GM18870 (cell line): ENCODE results near the gene PRR30.

Source experiments
- ATAC-seq: cut with Tn5 transposase; IDR thresholded peaks from one replicate; pipeline ENCODE4 v1.9.1; 2021; ENCODE audit warnings: moderate library complexity; ENCODE audit not compliant: unreplicated experiment

The PRR30 gene

DNA sequence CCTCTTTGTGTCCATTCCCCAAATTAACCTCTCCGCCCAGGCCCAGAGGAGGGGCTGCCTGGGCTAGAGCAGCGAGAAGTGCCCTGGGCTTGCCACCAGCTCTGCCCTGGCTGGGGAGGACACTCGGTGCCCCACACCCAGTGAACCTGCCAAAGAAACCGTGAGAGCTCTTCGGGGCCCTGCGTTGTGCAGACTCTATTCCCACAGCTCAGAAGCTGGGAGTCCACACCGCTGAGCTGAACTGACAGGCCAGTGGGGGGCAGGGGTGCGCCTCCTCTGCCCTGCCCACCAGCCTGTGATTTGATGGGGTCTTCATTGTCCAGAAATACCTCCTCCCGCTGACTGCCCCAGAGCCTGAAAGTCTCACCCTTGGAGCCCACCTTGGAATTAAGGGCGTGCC is 39.2 kb downstream of the PRR30 start:
- no peak for ATAC-seq

DNA sequence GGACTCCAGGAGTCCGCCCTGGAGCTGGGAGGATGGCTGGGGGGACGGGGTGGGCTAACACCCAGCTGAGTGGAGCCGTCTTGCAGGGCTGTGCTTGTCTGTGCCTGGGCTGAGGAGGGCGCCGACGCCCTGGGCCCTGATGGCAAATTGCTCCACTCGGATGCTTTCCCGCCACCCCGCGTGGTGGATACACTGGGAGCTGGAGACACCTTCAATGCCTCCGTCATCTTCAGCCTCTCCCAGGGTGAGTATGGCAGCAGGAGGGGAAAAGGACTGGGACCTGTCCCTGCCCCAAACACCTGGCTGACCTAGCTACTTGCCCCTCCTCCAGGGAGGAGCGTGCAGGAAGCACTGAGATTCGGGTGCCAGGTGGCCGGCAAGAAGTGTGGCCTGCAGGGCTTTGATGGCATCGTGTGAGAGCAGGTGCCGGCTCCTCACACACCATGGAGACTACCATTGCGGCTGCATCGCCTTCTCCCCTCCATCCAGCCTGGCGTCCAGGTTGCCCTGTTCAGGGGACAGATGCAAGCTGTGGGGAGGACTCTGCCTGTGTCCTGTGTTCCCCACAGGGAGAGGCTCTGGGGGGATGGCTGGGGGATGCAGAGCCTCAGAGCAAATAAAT is 39.8 kb downstream of the PRR30 start:
- ATAC-seq = no peak

DNA sequence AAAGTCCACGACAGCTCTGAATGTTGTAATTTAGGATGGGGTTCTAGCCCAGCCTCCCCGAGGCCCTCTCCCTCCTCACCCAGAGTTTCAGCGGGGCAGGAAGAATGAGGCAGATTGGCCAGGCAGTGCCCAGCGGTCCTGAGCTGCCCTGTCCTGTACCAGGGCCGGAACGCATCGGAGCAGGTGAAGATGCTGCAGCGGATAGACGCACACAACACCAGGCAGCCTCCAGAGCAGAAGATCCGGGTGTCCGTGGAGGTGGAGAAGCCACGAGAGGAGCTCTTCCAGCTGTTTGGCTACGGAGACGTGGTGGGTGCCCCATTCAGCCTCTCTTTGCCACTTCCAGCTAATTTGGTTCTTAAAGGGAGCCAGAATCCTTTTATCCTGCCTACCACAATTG is 41.9 kb downstream of the PRR30 start:
- ATAC-seq = no peak

DNA sequence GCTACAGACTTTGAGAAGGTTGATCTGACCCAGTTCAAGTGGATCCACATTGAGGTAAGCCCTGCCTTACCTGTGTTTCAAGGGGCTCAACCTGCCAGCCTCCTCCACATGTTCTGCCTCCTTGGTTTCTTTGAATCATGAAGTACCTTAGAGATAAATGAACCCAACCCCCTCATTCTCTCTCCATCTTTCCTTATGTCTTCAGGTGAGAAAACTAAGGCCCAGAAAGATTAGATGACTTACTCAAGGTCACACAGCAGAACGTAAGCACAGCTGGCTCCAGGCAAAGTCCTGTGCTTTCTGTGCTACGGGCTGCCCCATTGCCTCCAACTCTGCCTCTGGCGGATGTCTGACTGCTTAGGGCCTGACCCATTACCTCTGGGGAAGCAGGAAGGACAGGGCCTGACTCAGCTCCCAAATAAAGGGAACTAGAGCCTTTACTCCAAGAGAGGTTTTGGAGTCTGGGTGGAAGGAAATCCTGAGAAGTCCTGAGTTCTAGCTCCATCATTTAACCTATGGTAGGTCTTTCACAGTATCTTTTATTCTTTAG is 42.4 kb downstream of the PRR30 start:
- no peak for ATAC-seq

DNA sequence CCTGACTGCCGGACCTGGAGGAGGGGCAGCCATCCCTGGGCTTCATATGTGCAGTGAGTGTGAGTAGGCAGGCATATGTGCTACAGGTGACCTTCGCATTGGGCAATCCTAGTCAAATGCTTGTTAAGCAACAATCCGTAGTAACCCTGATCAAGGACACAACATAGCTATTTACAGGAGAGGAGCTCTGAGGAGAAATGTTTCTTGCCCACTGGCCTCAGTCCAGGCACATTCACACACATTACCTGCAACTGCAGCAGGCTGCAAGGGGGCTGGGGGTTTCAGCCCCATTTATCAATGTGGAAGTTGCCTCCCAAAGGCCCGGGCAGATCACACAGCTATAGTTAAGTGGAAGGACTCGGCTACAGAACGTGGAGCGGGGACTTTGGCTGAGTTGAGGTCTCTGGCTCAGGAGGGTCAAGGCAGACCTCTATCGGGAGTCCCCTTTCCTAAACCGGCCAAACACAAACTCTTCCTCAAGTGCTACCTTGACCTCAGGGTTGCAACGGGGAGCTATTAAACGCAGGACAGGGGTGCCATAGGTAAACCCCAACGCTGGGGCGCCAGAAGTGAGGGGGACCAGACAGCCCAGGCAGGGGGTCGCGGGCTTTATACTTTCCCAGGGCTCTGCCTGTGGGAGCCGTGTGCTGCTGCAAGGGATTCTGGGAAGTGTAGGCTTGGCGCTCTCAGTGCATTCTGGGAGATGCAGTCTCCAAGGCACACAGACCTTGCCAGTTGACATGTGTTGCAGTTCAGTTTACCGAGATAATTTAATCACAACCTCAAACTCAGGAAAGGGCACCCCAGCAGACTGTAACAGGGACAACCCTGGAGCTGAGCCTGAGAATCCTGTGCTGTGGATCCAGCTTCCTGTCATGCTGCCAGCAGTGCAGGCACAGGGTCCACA is 43.2 kb downstream of the PRR30 start:
- ATAC-seq = no peak

DNA sequence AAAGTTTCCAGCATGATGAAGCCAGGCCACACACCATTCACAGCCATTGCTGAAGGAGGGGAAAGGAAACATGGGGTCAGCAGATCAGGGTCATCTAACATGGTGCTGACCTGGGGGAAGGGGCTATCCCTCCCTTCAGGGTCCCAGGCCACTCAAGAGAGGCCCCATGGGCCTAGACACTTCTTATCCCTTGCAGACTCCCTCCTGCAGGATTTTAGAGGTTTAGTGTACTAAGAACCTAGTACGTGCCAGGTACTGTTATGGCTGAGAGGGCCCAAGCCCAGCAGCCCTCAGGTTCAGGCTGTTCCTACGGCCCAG is 43.8 kb downstream of the PRR30 start:
- ATAC-seq = no peak

DNA sequence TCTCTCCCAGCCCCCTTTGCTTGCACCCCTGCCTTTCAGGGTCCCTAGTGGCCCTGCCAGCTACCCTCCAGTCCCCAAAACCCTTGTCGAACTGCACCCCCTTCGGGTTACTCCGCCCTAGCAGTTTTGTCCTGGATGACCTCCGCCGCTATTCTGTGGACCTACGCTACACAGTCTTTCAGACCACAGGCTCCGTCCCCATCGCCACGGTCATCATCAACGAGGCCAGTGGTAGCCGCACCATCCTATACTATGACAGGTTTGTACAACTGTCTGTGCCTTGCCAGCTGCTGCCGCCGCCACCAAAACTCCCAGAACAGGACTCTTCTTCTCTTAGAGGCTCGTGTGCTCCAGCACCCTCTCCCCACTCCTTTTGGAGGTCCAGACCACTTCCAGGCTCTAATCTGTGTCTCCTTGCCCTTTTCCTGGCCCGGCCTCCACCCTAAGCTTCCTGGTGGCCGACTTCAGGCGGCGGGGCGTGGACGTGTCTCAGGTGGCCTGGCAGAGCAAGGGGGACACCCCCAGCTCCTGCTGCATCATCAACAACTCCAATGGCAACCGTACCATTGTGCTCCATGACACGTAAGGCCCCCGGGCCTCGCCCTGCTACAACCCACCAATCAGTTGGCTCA is 44.7 kb downstream of the PRR30 start:
- ATAC-seq = no peak

DNA sequence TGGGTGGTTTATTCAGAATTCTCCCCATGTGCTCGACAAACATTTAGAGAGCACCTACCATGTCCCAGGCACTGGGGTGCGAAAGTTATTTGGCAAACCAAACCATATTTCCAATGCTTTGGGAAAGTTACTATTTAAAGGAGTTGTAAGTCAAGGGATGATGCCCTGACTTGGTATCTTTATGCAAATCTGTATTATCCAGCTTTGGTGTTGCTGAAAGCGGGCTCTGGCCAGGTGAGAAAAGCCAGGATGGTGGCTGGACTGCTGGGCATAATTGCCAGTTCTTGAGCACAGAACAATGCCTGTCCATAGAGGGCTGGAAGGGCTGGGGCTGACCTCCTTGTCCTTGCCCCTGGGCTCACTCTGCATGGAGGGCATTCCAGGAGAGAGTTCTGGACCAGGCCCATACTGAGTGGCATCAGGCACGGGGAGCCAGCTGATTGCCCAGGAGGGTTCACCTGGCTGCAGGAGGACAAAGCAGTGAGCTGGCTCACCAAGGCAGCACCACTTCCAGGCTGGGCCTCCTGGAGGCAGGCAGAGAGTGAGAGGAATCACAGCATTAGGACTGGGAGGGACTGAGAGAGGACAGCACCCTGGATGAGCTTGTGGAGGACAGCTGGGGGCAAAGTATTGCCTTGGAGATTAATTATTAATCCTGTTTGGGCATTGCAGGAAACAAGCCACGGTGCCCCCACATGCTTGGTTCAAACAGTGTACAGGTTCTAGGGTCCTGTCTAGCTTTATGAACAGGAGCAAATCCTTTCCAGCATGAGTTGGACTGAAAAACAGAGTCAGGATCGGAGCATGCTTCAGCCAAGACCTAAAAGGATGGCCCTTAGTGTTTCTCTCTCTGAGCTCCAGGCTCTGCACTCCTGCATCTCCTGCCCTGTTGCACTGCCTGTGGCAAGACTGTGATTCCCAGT is 45.5 kb downstream of the PRR30 start:
- no peak for ATAC-seq

DNA sequence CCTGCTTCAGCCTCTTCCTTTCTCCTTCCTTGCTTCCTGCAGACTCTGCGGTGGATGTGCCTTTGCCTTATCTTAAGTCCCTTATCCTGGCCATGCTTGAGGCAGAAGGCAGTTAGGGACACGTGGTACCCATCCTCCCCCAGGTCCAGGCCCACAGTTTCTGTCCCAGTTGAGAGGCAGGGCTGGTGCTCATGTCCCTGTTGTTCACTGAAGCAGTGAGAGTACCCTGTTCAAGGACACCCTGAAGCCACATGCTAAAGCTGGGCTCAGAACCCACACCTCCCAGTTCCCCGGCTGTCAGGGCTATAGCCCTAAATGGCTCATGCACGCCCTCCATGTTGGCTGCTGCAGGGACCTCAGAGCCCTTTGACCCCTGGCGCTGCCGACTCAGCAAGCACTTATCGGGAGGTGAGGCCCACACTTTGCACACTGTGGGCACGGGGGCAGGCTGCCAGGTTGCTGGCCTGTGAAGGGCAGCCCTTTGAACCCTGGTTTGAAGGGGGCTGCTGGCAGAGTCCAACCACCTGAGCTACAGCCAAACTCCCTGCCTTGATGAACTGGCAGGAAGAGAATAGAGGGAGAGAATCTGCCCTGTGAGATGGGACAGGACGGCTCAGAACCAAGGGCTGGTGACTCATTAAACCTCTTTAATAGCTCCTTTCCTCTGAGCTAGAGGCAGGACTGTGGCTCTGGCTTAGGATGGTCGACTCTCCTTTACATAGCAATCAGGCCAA is 46.3 kb downstream of the PRR30 start:
- ATAC-seq = no peak

DNA sequence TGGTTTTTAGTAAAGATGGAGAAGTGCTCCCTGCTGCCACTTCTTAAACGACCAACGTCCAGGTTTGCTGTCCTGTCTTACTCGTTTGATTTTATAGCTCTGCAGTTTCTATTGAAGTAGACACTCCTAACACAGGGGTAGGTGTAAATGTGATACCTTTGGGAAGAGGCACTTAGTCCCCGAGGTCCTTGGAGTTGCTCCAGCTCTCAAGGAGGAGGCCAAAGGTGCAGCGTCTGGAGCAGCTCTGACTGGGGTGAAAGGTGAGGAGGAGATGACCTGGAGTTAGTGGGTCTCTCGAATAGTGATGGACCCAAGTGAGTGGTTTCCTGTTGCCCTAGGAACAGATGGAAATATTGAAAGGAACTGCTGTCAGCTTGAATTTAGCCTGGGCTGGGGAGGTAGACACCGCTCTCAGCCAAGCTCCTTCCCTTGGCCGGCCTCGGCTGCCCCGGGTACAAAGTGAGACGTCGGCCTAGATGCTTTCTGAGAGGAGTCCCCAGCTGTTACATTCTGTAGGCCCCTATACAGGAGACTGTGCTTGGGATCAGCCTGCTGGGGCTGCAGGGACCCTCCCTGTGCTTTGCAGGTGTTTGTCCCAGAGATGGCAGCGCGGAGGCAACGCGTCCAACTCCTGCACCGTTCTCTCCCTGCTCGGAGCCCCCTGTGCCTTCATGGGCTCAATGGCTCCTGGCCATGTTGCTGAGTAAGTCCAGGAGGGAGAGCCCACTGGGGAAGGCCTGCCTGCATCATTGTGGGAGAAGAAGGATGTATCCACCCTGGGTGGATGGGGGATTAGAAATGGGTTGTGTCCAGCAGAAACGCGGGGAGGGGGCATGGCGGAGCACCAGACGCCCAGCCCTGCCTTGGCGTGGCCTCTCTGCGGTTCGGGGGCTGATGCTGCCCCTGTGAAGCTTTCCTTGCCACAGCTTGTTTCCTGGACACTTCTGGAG is 47.2 kb downstream of the PRR30 start:
- ATAC-seq = no peak

DNA sequence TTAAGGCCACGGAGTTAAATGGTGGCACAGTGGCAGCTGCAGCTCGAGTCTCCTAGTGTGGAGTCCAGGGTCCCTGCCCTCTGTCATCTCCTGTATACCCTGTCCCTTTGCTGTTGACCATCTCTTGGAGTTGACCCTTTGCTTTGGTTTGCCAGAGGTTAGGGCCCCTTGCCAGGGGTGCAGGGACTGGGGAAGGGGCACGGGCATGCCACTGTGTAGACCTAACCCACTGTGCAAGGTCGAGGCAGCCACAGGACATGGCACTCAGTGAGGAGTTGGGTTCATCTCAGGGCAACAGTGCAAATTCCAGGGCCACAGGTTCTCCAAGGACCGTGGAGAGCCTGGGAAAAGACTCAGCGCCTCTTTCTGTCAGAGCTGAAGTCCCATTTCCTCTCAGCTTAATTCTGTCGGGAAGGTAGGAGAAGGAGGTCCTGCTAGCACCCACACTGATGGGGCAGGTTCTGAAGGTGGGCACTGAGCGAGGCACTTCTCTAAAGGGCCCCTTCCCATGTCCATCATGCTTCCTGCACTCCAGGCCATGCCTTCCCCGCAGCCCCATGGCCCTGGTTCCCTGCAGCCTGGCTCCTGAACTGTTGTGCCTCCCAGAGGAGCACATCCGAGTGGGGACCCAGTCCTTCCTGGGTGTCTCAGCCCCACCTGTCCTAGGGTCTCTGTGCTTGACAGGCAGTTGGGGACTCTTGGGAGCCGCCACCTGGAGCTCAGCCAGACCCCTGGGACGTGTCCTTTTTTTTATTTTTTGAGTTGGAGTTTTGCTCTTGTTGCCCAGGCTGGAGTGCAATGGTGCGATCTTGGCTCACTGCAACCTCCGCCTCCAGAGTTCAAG is 49.9 kb downstream of the PRR30 start:
- ATAC-seq = no peak

DNA sequence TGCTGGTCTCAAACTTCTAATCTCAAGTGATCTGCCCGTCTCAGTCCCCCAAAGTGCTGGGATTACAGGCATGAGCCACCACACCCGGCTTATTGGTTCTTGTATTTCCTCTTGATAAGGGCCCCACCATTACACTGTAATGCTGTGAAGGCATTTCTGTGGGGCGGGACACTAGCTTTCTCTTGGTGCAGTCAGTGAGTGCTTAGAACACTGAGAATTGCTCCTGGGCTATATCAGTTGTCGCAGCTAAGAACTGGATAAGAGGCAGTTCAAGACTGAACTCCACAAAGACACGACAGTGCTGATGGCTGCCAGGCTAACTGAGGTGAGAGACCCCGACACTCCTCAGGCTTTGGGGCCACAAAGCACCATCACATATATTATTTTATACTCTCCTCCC is 50.6 kb downstream of the PRR30 start:
- ATAC-seq = no peak

DNA sequence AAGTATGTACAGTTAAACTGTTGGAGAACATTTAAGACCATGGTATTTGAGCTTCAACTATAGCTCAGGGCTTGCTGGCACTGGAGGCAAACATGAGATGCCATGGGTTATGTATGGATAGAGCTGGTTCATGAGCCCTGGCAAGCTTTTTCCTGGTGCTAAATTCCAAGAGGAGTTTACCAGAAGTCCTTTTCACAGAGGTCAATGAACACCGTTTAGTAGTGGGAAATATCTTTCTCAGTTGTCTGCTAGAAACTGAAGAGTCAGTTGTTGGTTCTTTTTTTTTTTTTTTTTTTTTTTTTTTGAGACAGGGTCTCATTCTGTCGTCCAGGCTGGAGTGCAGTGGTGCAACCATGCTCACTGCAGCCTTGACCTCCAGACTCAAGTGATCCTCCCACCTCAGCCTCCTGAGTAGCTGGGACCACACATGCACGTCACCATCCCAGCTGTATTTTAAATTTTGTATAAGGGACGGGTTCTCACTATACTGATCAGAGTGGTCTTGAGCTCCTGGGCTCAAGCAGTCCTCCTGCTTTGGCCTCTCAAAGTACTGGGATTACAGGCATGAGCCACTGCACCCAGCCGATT is 51.3 kb downstream of the PRR30 start:
- ATAC-seq = no peak
